MCF 10A (cell line): ENCODE measurements around the gene SKOR1. TPM values are rescaled to one million over a fixed set of nuclear protein-coding genes. Genes with fewer than 3 reads are reported as not detected.

Experiments used
- BruUV-seq: library from RNA; stranded (reverse); fragments of 400-500 nt; replicated peaks from 2 replicates; lab custom pipeline; 2021; lab: Mats Ljungman, UMichigan
- CTCF ChIA-PET: fragments of 300-600 bp; sonication (Branson Sonifier 250); formaldehyde crosslinking; extraction: SDS; loops from one replicate; lab custom pipeline; 2021; ENCODE audit warnings: antibody characterized with exemption, inconsistent platforms; lab: Yijun Ruan, JAX
- POLR2A ChIA-PET: fragments of 300-600, 350-650 bp; sonication (Branson Sonifier 250); formaldehyde crosslinking; extraction: SDS; loops from one replicate; lab custom pipeline; 2020; ENCODE audit warnings: antibody characterized with exemption, inconsistent platforms; lab: Yijun Ruan, JAX
- DNase-seq: peaks from one replicate; pipeline ENCODE4 v3.0.0-alpha.2; 2018; ENCODE audit not compliant: unreplicated experiment
- H3K27ac Mint-ChIP-seq: one replicate; pipeline ENCODE4 v1.8.0; 2022; ENCODE audit warnings: mild to moderate bottlenecking, low read depth, mixed read lengths; ENCODE audit not compliant: unreplicated experiment
- H3K27me3 Mint-ChIP-seq: one replicate; pipeline ENCODE4 v1.8.0; 2022; ENCODE audit warnings: mixed read lengths; ENCODE audit not compliant: insufficient read depth, unreplicated experiment
- H3K36me3 Mint-ChIP-seq: one replicate; pipeline ENCODE4 v1.8.0; 2022; ENCODE audit warnings: mild to moderate bottlenecking, moderate library complexity, mixed read lengths; ENCODE audit not compliant: insufficient read depth, unreplicated experiment
- H3K4me1 Mint-ChIP-seq: one replicate; pipeline ENCODE4 v1.8.0; 2022; ENCODE audit warnings: mixed read lengths; ENCODE audit not compliant: insufficient read depth, unreplicated experiment
- H3K4me3 Mint-ChIP-seq: one replicate; pipeline ENCODE4 v1.8.0; 2022; ENCODE audit warnings: mild to moderate bottlenecking, moderate library complexity, mixed read lengths; ENCODE audit not compliant: unreplicated experiment
- H3K9me3 Mint-ChIP-seq: one replicate; pipeline ENCODE4 v1.8.0; 2022; ENCODE audit warnings: mixed read lengths; ENCODE audit not compliant: unreplicated experiment
- CTCF ChIP-seq: fragments of 200-600 bp; IDR thresholded peaks from one replicate; pipeline ENCODE4 v1.8.0; 2022; ENCODE audit warnings: antibody characterized with exemption, mild to moderate bottlenecking; ENCODE audit not compliant: unreplicated experiment
- intact Hi-C: fragments of 100-400 bp; cut with micrococcal nuclease; formaldehyde crosslinking; loops from 2 replicates; pipeline ENCODE4 v1.14.1; 2022
- total RNA-seq: library from RNA; stranded (reverse); gene quantifications from 2 replicates; pipeline ENCODE4 v1.2.3, GENCODE V29; 2022

Gene SKOR1
- total RNA-seq, 1 experiment from 2014 or later, result 0.07 TPM

- ChIA-PET CTCF (no interaction called here), POLR2A (no interaction called here)
- Mint-ChIP-seq H3K4me1 (no peaks in the 10 kb centered on the region), H3K9me3 (no peaks in the 10 kb centered on the region), H3K27me3 (no peaks in the 10 kb centered on the region), H3K36me3 (peaks cover 17% of the 10 kb centered on the region), H3K4me3 (no peak overlapping the region), H3K27ac (no peak overlapping the region)
- no peak for TF ChIP-seq CTCF
- intact Hi-C loops, result no loop called here
- DNase-seq, result no peak
- no TSS peak for BruUV-seq
These were observed 40.4 kb upstream of the SKOR1 start for GRCh38 chr15:67784856-67785430.

- intact Hi-C loops, result no loop called here
- no peaks in the 10 kb centered on the region for H3K9me3 Mint-ChIP-seq
- no peak overlapping the region for H3K4me3 Mint-ChIP-seq
- TF ChIP-seq CTCF, result no peak
- no peaks in the 10 kb centered on the region for H3K27me3 Mint-ChIP-seq
- no TSS peak for BruUV-seq
- DNase-seq, result no peak
- no peaks in the 10 kb centered on the region for H3K4me1 Mint-ChIP-seq
- peaks cover 17% of the 10 kb centered on the region for H3K36me3 Mint-ChIP-seq
- CTCF ChIA-PET, result no interaction called here
- POLR2A ChIA-PET, result no interaction called here
- H3K27ac Mint-ChIP-seq, result no peak overlapping the region
These were observed 39.9 kb upstream of the SKOR1 start for GRCh38 chr15:67785431-67785830.

GRCh38 chr15:67786646-67787045 lies 38.7 kb upstream of the SKOR1 start:
- POLR2A ChIA-PET, result no interaction called here
- H3K4me3 Mint-ChIP-seq, result no peak overlapping the region
- DNase-seq, result no peak
- no peak overlapping the region for H3K27ac Mint-ChIP-seq
- CTCF ChIA-PET, result interaction anchor here (0.6 kb wide), 1 partner anchor 353 kb away, joined by 4 read pairs; no protein-coding TSS in a partner anchor
- H3K27me3 Mint-ChIP-seq, result no peaks in the 10 kb centered on the region
- no TSS peak for BruUV-seq
- intact Hi-C loops, result no loop called here
- H3K36me3 Mint-ChIP-seq, result peaks cover 17% of the 10 kb centered on the region
- no peaks in the 10 kb centered on the region for H3K4me1 Mint-ChIP-seq
- no peak for TF ChIP-seq CTCF
- H3K9me3 Mint-ChIP-seq, result no peaks in the 10 kb centered on the region

- DNase-seq, result no peak
- no TSS peak for BruUV-seq
These were observed 36.3 kb upstream of the SKOR1 start for GRCh38 chr15:67788986-67789385.

More at GRCh38 chr15:67788986-67789385, 36.3 kb upstream of the SKOR1 start:
- Mint-ChIP-seq H3K36me3 (peaks cover 6% of the 10 kb centered on the region), H3K4me1 (no peaks in the 10 kb centered on the region), H3K4me3 (no peak overlapping the region), H3K9me3 (no peaks in the 10 kb centered on the region), H3K27ac (no peak overlapping the region), H3K27me3 (no peaks in the 10 kb centered on the region)
- intact Hi-C loops, result no loop called here
- ChIA-PET CTCF (no interaction called here), POLR2A (interaction anchor here (0.6 kb wide), 1 partner anchor 178 kb away, joined by 3 read pairs; no protein-coding TSS in a partner anchor)
- no peak for TF ChIP-seq CTCF
